ENCODE measurements around the gene SMIM43.

- TF ChIP-seq GATA3 (IDR thresholded peaks at IDR 0.05; ENCODE audit: low read depth, low read length): no peak
- no peak for TF ChIP-seq GATA2 (IDR thresholded peaks at IDR 0.05; ENCODE audit: low read depth, low read length)
These were observed 20.5 kb upstream of the SMIM43 start for GRCh38 chr4:121785479-121785878.

All from SH-SY5Y (cell line).